GM12873 (cell line): ENCODE measurements around the gene SRP68.
A peak's percentile ranks its signal among the peaks of the same experiment; 100 is the strongest.

ENCODE experiments used
- TF ChIP-seq, protein P1 (sequence below): IDR thresholded peaks from 2 replicates; pipeline ENCODE4 v1.5.1; 2012; ENCODE audit warnings: low read depth, mild to moderate bottlenecking, moderate library complexity, low read length, control low read depth; ENCODE audit not compliant: insufficient read depth; ENCODE audit errors: missing control alignments

SRP68 gene

GRCh38 chr17:76039121-76039520, 33.2 kb downstream of the SRP68 start:
- TF ChIP-seq, protein P1, sequence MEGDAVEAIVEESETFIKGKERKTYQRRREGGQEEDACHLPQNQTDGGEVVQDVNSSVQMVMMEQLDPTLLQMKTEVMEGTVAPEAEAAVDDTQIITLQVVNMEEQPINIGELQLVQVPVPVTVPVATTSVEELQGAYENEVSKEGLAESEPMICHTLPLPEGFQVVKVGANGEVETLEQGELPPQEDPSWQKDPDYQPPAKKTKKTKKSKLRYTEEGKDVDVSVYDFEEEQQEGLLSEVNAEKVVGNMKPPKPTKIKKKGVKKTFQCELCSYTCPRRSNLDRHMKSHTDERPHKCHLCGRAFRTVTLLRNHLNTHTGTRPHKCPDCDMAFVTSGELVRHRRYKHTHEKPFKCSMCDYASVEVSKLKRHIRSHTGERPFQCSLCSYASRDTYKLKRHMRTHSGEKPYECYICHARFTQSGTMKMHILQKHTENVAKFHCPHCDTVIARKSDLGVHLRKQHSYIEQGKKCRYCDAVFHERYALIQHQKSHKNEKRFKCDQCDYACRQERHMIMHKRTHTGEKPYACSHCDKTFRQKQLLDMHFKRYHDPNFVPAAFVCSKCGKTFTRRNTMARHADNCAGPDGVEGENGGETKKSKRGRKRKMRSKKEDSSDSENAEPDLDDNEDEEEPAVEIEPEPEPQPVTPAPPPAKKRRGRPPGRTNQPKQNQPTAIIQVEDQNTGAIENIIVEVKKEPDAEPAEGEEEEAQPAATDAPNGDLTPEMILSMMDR, result no peak

DNA sequence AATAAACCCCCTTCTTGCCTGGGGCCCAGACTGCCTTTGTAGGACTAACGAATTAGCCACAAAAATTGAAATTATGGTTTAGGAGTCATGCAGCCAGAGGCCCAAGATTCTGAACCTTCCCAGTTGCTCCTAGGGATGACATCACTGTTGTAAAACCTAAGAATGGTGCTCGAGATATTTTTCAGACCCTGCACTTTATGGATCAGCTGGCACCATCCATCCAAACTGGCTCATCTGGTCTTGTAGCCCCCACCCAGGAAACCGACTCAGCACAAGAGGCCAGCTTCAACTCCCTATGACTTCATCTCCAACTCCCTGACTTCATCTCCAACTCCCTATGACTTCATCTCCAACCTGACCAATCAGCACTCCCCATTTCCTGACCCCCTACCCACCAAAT, 34.3 kb downstream of the SRP68 start:
- TF ChIP-seq, protein P1, result no peak

- TF ChIP-seq, protein P1, result no peak
Measured at GRCh38 chr17:76036497-76037261, 35.6 kb downstream of the SRP68 start.

DNA sequence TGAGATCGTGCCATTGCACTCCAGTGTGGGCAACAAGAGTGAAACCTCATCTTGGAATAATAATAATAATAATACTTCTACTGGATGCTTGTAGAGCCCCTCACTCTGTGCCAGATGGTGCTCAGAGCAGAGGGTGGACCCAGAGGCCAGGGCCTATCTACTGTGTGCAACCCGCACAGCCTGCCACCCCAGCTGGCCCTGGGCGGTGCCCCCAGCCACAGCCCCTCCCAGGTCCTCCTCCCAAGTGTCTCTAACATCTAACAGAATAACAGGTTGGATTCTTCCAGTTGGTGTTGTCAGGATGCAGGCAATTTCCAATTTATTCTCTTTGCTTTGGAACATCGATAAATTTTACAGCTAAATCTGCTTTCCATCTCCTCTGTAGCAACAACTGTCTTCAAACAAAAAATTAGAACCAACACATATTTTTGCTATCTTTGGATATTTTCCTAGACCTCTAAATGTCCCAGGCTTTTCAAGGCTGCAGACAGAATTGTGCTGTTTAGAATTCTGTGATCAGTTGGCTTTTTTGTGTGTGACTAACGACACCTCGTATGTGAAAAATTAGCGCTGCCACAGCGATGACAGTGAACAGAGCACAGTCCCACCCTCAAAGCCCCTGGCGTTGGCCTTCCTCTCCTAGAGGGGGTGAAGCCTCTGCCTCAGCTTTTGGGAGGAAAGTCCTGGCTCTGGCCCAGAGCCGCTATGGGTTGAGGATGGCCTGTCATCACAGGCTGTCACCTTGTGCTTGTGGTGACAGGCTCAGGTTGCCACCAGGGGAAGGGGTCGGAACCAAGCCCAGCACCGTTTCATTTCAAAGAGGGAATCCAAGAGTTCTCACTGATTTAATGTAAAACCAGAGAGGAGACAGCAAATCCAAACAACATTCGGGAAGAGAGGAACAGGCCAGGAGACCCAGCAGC, 37.6 kb downstream of the SRP68 start:
- TF ChIP-seq, protein P1, result no peak

GRCh38 chr17:76033139-76033538, 39.2 kb downstream of the SRP68 start:
- TF ChIP-seq, protein P1, result no peak

DNA sequence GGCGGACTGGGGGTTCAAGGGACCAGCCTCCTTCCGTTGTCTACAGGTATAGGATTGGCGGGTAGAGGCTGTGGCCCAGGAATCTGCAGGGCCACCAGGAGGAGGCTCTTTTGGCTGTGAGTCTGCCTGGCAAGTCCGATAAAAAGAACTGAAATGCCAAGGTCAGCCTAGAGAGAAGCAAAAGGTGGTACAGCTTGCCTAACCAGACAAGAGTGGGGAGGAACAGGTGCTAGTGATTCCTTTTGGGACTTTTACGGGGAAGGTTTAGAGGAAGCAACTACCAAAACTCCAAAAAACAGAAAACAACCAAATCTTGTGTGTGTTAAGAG, 39.6 kb downstream of the SRP68 start:
- TF ChIP-seq, protein P1, result no peak

GRCh38 chr17:76032073-76032779, 40.1 kb downstream of the SRP68 start:
- TF ChIP-seq, protein P1, result peak; percentile 6
